ENCODE data around the gene KCNT1.
A peak's percentile ranks its signal among the peaks of the same experiment; 100 is the strongest.

Gene KCNT1

GRCh38 chr9:135712613-135713295 is 10.8 kb downstream of the KCNT1 start:
- Histone ChIP-seq H3K4me3 (ENCODE audit: low read depth, low read length) (no peak overlapping the region), H3K9ac (ENCODE audit: low read depth, low read length) (no peak overlapping the region), H3K27me3 (ENCODE audit: control insufficient read depth, insufficient read depth, low read length) (peaks cover 21% of the 10 kb centered on the region)

GRCh38 chr9:135714242-135715055 is 12.5 kb downstream of the KCNT1 start:
- no peaks in the 10 kb centered on the region for H3K36me3 ChIP-seq (ENCODE audit: control insufficient read depth, insufficient read depth, low read length)
- no peak overlapping the region for H3K27ac ChIP-seq (ENCODE audit: low read depth, low read length)
- H3K9ac ChIP-seq (ENCODE audit: low read depth, low read length) = no peak overlapping the region
- H3K4me3 ChIP-seq (ENCODE audit: low read depth, low read length) = peak overlapping the region; percentile 60; the same call in 1 of the 2 replicates
- H3K27me3 ChIP-seq (ENCODE audit: control insufficient read depth, insufficient read depth, low read length) = peaks cover 21% of the 10 kb centered on the region
- H3K4me1 ChIP-seq (ENCODE audit: control insufficient read depth, insufficient read depth, low read length) = no peaks in the 10 kb centered on the region
- no peaks in the 10 kb centered on the region for H3K9me3 ChIP-seq (ENCODE audit: control insufficient read depth, insufficient read depth, low read length)

More at GRCh38 chr9:135712613-135713295, 10.8 kb downstream of the KCNT1 start:
- no peaks in the 10 kb centered on the region for H3K9me3 ChIP-seq (ENCODE audit: control insufficient read depth, insufficient read depth, low read length)
- H3K27ac ChIP-seq (ENCODE audit: low read depth, low read length) = no peak overlapping the region
- no peaks in the 10 kb centered on the region for H3K36me3 ChIP-seq (ENCODE audit: control insufficient read depth, insufficient read depth, low read length)
- H3K4me1 ChIP-seq (ENCODE audit: control insufficient read depth, insufficient read depth, low read length) = no peaks in the 10 kb centered on the region

GRCh38 chr9:135715056-135715595 is 13.1 kb downstream of the KCNT1 start:
- peak overlapping the region; percentile 60; the same call in 1 of the 2 replicates for H3K4me3 ChIP-seq (ENCODE audit: low read depth, low read length)
- H3K36me3 ChIP-seq (ENCODE audit: control insufficient read depth, insufficient read depth, low read length) = no peaks in the 10 kb centered on the region
- no peak overlapping the region for H3K9ac ChIP-seq (ENCODE audit: low read depth, low read length)
- no peak overlapping the region for H3K27ac ChIP-seq (ENCODE audit: low read depth, low read length)
- H3K4me1 ChIP-seq (ENCODE audit: control insufficient read depth, insufficient read depth, low read length) = no peaks in the 10 kb centered on the region
- H3K27me3 ChIP-seq (ENCODE audit: control insufficient read depth, insufficient read depth, low read length) = peaks cover 21% of the 10 kb centered on the region
- no peaks in the 10 kb centered on the region for H3K9me3 ChIP-seq (ENCODE audit: control insufficient read depth, insufficient read depth, low read length)

- H3K4me1 ChIP-seq (ENCODE audit: control insufficient read depth, insufficient read depth, low read length) = no peaks in the 10 kb centered on the region; the same call in 1 of the 2 replicates
- H3K9ac ChIP-seq (ENCODE audit: low read depth, low read length) = no peak overlapping the region
- no peak overlapping the region for H3K4me3 ChIP-seq (ENCODE audit: low read depth, low read length)
- H3K27ac ChIP-seq (ENCODE audit: low read depth, low read length) = no peak overlapping the region
- H3K9me3 ChIP-seq (ENCODE audit: control insufficient read depth, insufficient read depth, low read length) = no peaks in the 10 kb centered on the region
- peaks cover 21% of the 10 kb centered on the region for H3K27me3 ChIP-seq (ENCODE audit: control insufficient read depth, insufficient read depth, low read length)
- H3K36me3 ChIP-seq (ENCODE audit: control insufficient read depth, insufficient read depth, low read length) = no peaks in the 10 kb centered on the region
Measured at GRCh38 chr9:135716045-135716444, 14.1 kb downstream of the KCNT1 start.

- H3K36me3 ChIP-seq (ENCODE audit: control insufficient read depth, insufficient read depth, low read length) = no peaks in the 10 kb centered on the region
- peaks cover 21% of the 10 kb centered on the region for H3K27me3 ChIP-seq (ENCODE audit: control insufficient read depth, insufficient read depth, low read length)
- no peak overlapping the region for H3K4me3 ChIP-seq (ENCODE audit: low read depth, low read length)
- H3K27ac ChIP-seq (ENCODE audit: low read depth, low read length) = no peak overlapping the region
- H3K9me3 ChIP-seq (ENCODE audit: control insufficient read depth, insufficient read depth, low read length) = no peaks in the 10 kb centered on the region
- H3K9ac ChIP-seq (ENCODE audit: low read depth, low read length) = no peak overlapping the region
- H3K4me1 ChIP-seq (ENCODE audit: control insufficient read depth, insufficient read depth, low read length) = no peaks in the 10 kb centered on the region; the same call in 1 of the 2 replicates
Measured at GRCh38 chr9:135717410-135717809, 15.4 kb downstream of the KCNT1 start.

GRCh38 chr9:135718616-135719015 is 16.6 kb downstream of the KCNT1 start:
- no peak overlapping the region for H3K4me3 ChIP-seq (ENCODE audit: low read depth, low read length)
- H3K9ac ChIP-seq (ENCODE audit: low read depth, low read length) = no peak overlapping the region
- no peak overlapping the region for H3K27ac ChIP-seq (ENCODE audit: low read depth, low read length)
- no peaks in the 10 kb centered on the region; the same call in 1 of the 2 replicates for H3K4me1 ChIP-seq (ENCODE audit: control insufficient read depth, insufficient read depth, low read length)
- H3K36me3 ChIP-seq (ENCODE audit: control insufficient read depth, insufficient read depth, low read length) = no peaks in the 10 kb centered on the region
- H3K9me3 ChIP-seq (ENCODE audit: control insufficient read depth, insufficient read depth, low read length) = no peaks in the 10 kb centered on the region
- H3K27me3 ChIP-seq (ENCODE audit: control insufficient read depth, insufficient read depth, low read length) = peaks cover 18% of the 10 kb centered on the region

- H3K4me3 ChIP-seq (ENCODE audit: low read depth, low read length) = no peak overlapping the region
- H3K4me1 ChIP-seq (ENCODE audit: control insufficient read depth, insufficient read depth, low read length) = no peaks in the 10 kb centered on the region; the same call in 1 of the 2 replicates
- H3K27me3 ChIP-seq (ENCODE audit: control insufficient read depth, insufficient read depth, low read length) = peaks cover 16% of the 10 kb centered on the region
- H3K9me3 ChIP-seq (ENCODE audit: control insufficient read depth, insufficient read depth, low read length) = no peaks in the 10 kb centered on the region
- H3K9ac ChIP-seq (ENCODE audit: low read depth, low read length) = no peak overlapping the region
- H3K27ac ChIP-seq (ENCODE audit: low read depth, low read length) = no peak overlapping the region
- no peaks in the 10 kb centered on the region for H3K36me3 ChIP-seq (ENCODE audit: control insufficient read depth, insufficient read depth, low read length)
Measured at GRCh38 chr9:135719472-135719871, 17.5 kb downstream of the KCNT1 start.

GRCh38 chr9:135722365-135722764 is 20.4 kb downstream of the KCNT1 start:
- H3K4me1 ChIP-seq (ENCODE audit: control insufficient read depth, insufficient read depth, low read length) = no peaks in the 10 kb centered on the region; the same call in 1 of the 2 replicates

GRCh38 chr9:135724186-135724787 is 22.3 kb downstream of the KCNT1 start:
- Histone ChIP-seq H3K36me3 (ENCODE audit: control insufficient read depth, insufficient read depth, low read length) (no peaks in the 10 kb centered on the region), H3K4me3 (ENCODE audit: low read depth, low read length) (no peak overlapping the region), H3K27me3 (ENCODE audit: control insufficient read depth, insufficient read depth, low read length) (no peaks in the 10 kb centered on the region), H3K27ac (ENCODE audit: low read depth, low read length) (no peak overlapping the region), H3K9me3 (ENCODE audit: control insufficient read depth, insufficient read depth, low read length) (no peaks in the 10 kb centered on the region), H3K9ac (ENCODE audit: low read depth, low read length) (no peak overlapping the region), H3K4me1 (ENCODE audit: control insufficient read depth, insufficient read depth, low read length) (peaks cover 8% of the 10 kb centered on the region)

More at GRCh38 chr9:135722365-135722764, 20.4 kb downstream of the KCNT1 start:
- Histone ChIP-seq H3K9me3 (ENCODE audit: control insufficient read depth, insufficient read depth, low read length) (no peaks in the 10 kb centered on the region), H3K27me3 (ENCODE audit: control insufficient read depth, insufficient read depth, low read length) (no peaks in the 10 kb centered on the region), H3K4me3 (ENCODE audit: low read depth, low read length) (no peak overlapping the region), H3K27ac (ENCODE audit: low read depth, low read length) (no peak overlapping the region), H3K9ac (ENCODE audit: low read depth, low read length) (no peak overlapping the region), H3K36me3 (ENCODE audit: control insufficient read depth, insufficient read depth, low read length) (no peaks in the 10 kb centered on the region)

- H3K4me1 ChIP-seq (ENCODE audit: control insufficient read depth, insufficient read depth, low read length) = peaks cover 8% of the 10 kb centered on the region
- H3K27me3 ChIP-seq (ENCODE audit: control insufficient read depth, insufficient read depth, low read length) = no peaks in the 10 kb centered on the region
- H3K27ac ChIP-seq (ENCODE audit: low read depth, low read length) = no peak overlapping the region
- no peak overlapping the region for H3K4me3 ChIP-seq (ENCODE audit: low read depth, low read length)
- no peaks in the 10 kb centered on the region for H3K9me3 ChIP-seq (ENCODE audit: control insufficient read depth, insufficient read depth, low read length)
- H3K9ac ChIP-seq (ENCODE audit: low read depth, low read length) = no peak overlapping the region
- no peaks in the 10 kb centered on the region for H3K36me3 ChIP-seq (ENCODE audit: control insufficient read depth, insufficient read depth, low read length)
Measured at GRCh38 chr9:135726138-135726853, 24.3 kb downstream of the KCNT1 start.
